Thyroid gland (tissue), 4 donors: Measurements from ENCODE around the gene PRICKLE4.

Experiments
- CTCF ChIP-seq, 6 experiments: fragments of 200-600 bp in 3 of 6; fragments of 450-650 bp in 3 of 6; sonication (generic) in 3 of 6; IDR thresholded peaks; one replicate each; pipeline ENCODE4 v1.5.1; 2016 to 2019; ENCODE audit warnings: antibody characterized with exemption in 6 of 6, mild to moderate bottlenecking in 2 of 6, inconsistent platforms in 1 of 6, moderate library complexity in 1 of 6
- POLR2A ChIP-seq, 2 donors: fragments of 450-650 bp; IDR thresholded peaks; one replicate each; pipeline ENCODE4 v1.6.1; 2017; ENCODE audit warnings: antibody characterized with exemption in 2 of 2, mild to moderate bottlenecking in 2 of 2, moderate library complexity in 1 of 2

DNA sequence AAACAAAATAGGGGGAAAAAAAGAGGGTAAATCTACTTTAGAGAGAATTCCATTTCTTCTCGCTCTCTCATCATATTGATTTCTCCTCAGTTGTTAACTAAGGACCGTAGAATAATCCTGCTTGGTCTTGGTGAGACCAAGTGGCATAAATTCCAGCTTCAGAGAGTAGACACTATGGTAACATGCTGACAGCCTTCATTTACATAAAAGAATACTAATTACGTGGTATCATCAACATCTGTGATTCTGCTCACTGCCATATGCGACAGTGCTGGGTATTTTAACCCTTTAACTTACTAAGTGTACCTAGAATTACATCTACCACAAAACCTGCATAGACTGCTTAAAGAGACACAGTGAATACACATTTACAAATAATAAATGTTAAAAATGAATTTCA lies 34.0 kb downstream of the PRICKLE4 start:
- TF ChIP-seq CTCF (IDR thresholded peaks at IDR 0.05): no peak
- TF ChIP-seq POLR2A (IDR thresholded peaks at IDR 0.05): no peak
